ENCODE data around the gene TNFSF9. TPM values are rescaled to one million over a fixed set of nuclear protein-coding genes. Genes with fewer than 3 reads are reported as not detected.

The TNFSF9 gene
- total RNA-seq, 4 donors from 2014 or later, result 1.0 to 2.9 (median 1.7) TPM

GRCh38 chr19:6484831-6485230 is 46.0 kb upstream of the TNFSF9 start:
- Histone ChIP-seq H3K4me1 (no peaks in the 10 kb centered on the region), H3K27ac (no peak overlapping the region), H3K27me3 (no peaks in the 10 kb centered on the region), H3K36me3 (no peaks in the 10 kb centered on the region), H3K4me3 (no peak overlapping the region), H3K9me3 (no peaks in the 10 kb centered on the region)
- TF ChIP-seq, protein P1, sequence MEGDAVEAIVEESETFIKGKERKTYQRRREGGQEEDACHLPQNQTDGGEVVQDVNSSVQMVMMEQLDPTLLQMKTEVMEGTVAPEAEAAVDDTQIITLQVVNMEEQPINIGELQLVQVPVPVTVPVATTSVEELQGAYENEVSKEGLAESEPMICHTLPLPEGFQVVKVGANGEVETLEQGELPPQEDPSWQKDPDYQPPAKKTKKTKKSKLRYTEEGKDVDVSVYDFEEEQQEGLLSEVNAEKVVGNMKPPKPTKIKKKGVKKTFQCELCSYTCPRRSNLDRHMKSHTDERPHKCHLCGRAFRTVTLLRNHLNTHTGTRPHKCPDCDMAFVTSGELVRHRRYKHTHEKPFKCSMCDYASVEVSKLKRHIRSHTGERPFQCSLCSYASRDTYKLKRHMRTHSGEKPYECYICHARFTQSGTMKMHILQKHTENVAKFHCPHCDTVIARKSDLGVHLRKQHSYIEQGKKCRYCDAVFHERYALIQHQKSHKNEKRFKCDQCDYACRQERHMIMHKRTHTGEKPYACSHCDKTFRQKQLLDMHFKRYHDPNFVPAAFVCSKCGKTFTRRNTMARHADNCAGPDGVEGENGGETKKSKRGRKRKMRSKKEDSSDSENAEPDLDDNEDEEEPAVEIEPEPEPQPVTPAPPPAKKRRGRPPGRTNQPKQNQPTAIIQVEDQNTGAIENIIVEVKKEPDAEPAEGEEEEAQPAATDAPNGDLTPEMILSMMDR (IDR thresholded peaks at IDR 0.05), result no peak
- no peak for TF ChIP-seq POLR2A (IDR thresholded peaks at IDR 0.05)
- no peak for TF ChIP-seq EP300 (IDR thresholded peaks at IDR 0.05)
- TF ChIP-seq POLR2AphosphoS5 (IDR thresholded peaks at IDR 0.05), result no peak
- DNase-seq (ENCODE audit: low spot score in 2 of 2), result no peak
- 88% methylated on average over 7 of the region's 7 CpGs for WGBS

DNA sequence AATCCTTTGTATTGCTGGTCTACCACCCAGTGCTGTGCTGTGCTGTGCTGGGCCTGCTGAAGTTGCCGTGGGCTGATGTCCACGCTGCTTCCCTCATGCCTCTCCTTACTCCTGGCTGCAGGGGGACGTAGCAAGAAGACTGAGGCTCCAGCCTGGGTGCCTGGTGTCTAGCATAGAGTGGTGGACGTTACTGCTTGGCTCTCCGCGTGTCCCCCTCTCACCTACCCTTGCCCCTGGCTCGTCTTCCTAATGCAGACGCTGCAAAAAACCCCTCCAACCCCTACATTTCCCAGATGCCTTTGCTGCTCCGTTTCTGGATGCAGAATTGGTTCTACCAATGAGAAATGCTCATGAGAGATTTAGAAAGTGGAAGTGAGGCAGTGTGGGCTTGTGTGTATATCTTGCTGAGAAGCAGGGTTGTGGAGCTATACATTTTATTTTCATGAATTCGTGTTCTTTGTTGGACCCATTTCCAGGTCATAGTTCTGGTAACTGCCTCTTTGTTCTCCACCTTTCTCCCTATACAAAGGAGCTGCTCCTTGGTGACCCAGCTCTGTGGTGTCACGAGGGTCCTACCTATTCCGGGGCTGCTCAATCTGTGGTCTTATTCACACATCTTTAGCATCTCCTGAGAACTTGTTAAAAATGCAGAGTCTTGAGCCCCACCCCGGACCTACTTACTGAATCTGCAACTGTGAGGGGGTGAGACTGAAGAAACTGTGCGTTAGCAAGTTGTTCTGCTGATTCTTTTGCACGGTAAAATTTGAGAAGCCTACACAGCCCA is 41.4 kb upstream of the TNFSF9 start:
- Histone ChIP-seq H3K4me1 (no peaks in the 10 kb centered on the region), H3K27ac (no peak overlapping the region), H3K9me3 (peaks cover 4% of the 10 kb centered on the region), H3K36me3 (no peaks in the 10 kb centered on the region), H3K27me3 (no peaks in the 10 kb centered on the region), H3K4me3 (no peak overlapping the region)
- TF ChIP-seq POLR2AphosphoS5 (IDR thresholded peaks at IDR 0.05), result no peak
- no peak for TF ChIP-seq EP300 (IDR thresholded peaks at IDR 0.05)
- TF ChIP-seq POLR2A (IDR thresholded peaks at IDR 0.05), result no peak
- TF ChIP-seq, protein P1 (IDR thresholded peaks at IDR 0.05), result no peak
- WGBS, result 57% methylated on average over 15 of the region's 15 CpGs
- no peak for DNase-seq (ENCODE audit: low spot score in 2 of 2)

DNA sequence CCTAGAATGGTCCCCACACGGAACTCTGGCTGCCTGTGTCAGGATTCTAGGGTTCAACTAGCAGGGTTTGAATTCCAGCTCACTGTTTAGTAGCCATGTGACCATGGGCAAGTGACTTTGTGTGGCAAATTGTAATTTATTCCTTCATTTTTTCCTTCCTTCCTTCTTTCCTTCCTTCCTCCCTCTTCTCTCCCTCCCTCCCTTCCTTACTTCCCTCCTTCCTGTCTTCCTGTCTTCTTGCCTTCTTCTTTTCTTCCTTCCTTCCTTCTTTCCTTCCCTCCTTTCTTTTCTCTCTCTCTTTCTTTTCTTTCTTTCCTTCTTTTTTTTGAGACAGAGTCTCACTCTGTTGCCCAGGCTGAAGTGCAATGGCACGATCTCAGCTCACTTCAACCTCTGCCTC is 40.7 kb upstream of the TNFSF9 start:
- DNase-seq (ENCODE audit: low spot score in 2 of 2), result no peak
- TF ChIP-seq POLR2A (IDR thresholded peaks at IDR 0.05) (no peak), POLR2AphosphoS5 (IDR thresholded peaks at IDR 0.05) (no peak), EP300 (IDR thresholded peaks at IDR 0.05) (no peak)
- TF ChIP-seq, protein P1 (IDR thresholded peaks at IDR 0.05), result no peak
- Histone ChIP-seq H3K9me3 (peaks cover 4% of the 10 kb centered on the region), H3K36me3 (no peaks in the 10 kb centered on the region), H3K4me1 (no peaks in the 10 kb centered on the region), H3K27ac (no peak overlapping the region), H3K4me3 (no peak overlapping the region), H3K27me3 (no peaks in the 10 kb centered on the region)
- WGBS, result 65% methylated on average over 2 of the region's 2 CpGs

DNA sequence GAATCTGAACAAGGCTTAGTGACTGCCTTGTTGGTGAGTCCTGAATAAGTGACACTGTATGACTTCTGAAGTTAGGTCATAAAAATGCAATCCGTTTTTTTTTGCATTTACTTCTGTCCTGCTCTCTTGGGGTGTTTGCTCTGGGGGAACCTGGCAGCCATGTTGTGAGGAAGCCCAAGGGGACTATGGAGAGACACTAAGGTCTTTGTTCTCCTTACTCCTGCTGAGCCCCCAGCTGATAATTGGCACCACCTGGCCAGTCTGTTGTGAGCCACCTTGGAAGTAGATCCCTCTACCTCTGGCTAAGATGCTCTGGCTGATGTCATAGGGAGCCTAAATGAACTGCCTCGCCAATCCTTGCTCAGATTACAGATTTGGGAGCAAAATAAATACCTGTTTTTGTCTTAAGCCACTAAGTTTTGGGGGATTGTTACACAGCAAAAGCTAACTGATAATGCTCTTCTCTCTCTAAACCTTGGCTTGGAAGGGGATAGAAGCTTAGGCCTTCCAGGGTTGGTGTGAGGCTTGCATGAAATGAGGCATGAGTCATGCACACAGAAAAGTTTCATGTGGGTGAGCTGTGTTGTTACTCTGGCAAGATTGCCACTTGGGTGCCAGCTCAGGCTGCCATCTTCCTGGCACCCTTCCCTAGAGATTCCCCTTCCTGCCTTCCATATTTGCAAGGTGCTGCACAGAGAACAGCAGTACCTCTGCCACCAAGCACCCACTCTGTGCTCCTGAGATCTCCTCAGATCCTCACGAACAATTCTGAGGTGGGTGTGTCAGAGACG is 38.8 kb upstream of the TNFSF9 start:
- peaks cover 4% of the 10 kb centered on the region for H3K9me3 ChIP-seq
- no peak for DNase-seq (ENCODE audit: low spot score in 2 of 2)
- WGBS, result 80% methylated on average over 4 of the region's 4 CpGs
- no peaks in the 10 kb centered on the region for H3K4me1 ChIP-seq
- H3K36me3 ChIP-seq, result no peaks in the 10 kb centered on the region
- H3K4me3 ChIP-seq, result no peak overlapping the region
- no peaks in the 10 kb centered on the region for H3K27me3 ChIP-seq
- no peak for TF ChIP-seq POLR2A (IDR thresholded peaks at IDR 0.05)
- TF ChIP-seq, protein P1 (IDR thresholded peaks at IDR 0.05), result no peak
- H3K27ac ChIP-seq, result no peak overlapping the region

GRCh38 chr19:6494438-6495036 is 36.3 kb upstream of the TNFSF9 start:
- DNase-seq (ENCODE audit: low spot score in 2 of 2), result no peak
- no peaks in the 10 kb centered on the region for H3K27me3 ChIP-seq
- no peak overlapping the region for H3K4me3 ChIP-seq
- no peak overlapping the region for H3K27ac ChIP-seq
- 81% methylated on average over 8 of the region's 8 CpGs for WGBS
- H3K36me3 ChIP-seq, result no peaks in the 10 kb centered on the region
- peaks cover 4% of the 10 kb centered on the region for H3K9me3 ChIP-seq
- H3K4me1 ChIP-seq, result peaks cover 8% of the 10 kb centered on the region
- TF ChIP-seq EP300 (IDR thresholded peaks at IDR 0.05) (no peak), POLR2A (IDR thresholded peaks at IDR 0.05) (no peak), POLR2AphosphoS5 (IDR thresholded peaks at IDR 0.05) (no peak)
- TF ChIP-seq, protein P1 (IDR thresholded peaks at IDR 0.05), result no peak
